ENCODE measurements around the gene PER1. TPM values are rescaled to one million over a fixed set of nuclear protein-coding genes. Genes with fewer than 3 reads are reported as not detected.
A peak's percentile ranks its signal among the peaks of the same experiment; 100 is the strongest.

PER1 gene
- total and polyA plus RNA-seq, 2 of the 8 experiments (the other 6 are each of a cell fraction or from before 2014, with no cell fraction given) = 9.6 to 38.0 TPM

DNA sequence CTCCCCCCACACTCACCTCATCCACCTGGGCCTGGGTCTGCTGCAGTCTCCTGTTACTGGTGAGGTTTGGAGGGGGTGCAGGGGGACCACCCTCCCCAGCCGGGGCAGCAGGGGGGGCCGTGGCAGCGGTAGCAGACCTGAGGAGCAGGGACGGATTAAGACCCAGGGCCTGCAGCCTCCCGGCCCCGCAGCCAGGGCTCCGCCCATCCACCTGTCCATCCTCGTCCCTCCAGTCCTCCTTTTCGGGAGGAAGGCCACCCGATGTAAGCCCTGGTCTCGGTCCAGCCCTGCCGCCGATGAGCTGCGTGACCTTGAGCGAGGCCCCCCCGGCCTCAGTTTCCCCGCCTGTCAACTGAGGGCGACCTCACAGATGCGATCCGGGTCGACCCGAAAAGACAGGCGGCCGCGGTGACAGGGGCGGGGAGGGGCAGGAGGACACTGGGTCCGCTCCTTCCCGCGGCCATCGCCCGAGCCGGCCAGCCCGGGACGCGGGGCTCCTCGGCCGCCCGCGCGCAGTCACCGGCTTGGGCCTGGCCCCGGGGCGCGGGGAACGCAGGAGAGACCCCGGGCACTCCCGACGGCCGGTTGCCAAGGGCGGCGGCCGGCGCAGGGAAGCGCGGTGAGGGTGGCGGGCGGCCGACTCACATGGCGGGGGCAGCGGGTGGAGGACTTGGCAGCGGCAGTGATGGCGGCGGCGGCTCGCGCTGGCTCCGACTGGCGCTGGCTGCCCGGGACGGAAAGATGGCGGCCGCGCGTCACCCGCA lies 10.2 kb upstream of the PER1 start, which contains the start of gene VAMP2 (continued):
- TF ChIP-seq CHD1 (IDR thresholded peaks at IDR 0.05; ENCODE audit: low read depth, low read length) (no peak), RBBP5 (IDR thresholded peaks at IDR 0.05; ENCODE audit: borderline replicate concordance, low read depth, low read length) (peak; percentile 74; the same call in 1 of the 2 replicates), RFX5 (IDR thresholded peaks at IDR 0.05; ENCODE audit: borderline replicate concordance, low read depth, low read length) (no peak), GTF2F1 (IDR thresholded peaks at IDR 0.05; ENCODE audit: borderline replicate concordance, low read depth, low read length) (no peak)
- TF ChIP-seq, protein P1, sequence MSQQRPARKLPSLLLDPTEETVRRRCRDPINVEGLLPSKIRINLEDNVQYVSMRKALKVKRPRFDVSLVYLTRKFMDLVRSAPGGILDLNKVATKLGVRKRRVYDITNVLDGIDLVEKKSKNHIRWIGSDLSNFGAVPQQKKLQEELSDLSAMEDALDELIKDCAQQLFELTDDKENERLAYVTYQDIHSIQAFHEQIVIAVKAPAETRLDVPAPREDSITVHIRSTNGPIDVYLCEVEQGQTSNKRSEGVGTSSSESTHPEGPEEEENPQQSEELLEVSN (IDR thresholded peaks at IDR 0.05) = no peak
- TF ChIP-seq, protein P2, sequence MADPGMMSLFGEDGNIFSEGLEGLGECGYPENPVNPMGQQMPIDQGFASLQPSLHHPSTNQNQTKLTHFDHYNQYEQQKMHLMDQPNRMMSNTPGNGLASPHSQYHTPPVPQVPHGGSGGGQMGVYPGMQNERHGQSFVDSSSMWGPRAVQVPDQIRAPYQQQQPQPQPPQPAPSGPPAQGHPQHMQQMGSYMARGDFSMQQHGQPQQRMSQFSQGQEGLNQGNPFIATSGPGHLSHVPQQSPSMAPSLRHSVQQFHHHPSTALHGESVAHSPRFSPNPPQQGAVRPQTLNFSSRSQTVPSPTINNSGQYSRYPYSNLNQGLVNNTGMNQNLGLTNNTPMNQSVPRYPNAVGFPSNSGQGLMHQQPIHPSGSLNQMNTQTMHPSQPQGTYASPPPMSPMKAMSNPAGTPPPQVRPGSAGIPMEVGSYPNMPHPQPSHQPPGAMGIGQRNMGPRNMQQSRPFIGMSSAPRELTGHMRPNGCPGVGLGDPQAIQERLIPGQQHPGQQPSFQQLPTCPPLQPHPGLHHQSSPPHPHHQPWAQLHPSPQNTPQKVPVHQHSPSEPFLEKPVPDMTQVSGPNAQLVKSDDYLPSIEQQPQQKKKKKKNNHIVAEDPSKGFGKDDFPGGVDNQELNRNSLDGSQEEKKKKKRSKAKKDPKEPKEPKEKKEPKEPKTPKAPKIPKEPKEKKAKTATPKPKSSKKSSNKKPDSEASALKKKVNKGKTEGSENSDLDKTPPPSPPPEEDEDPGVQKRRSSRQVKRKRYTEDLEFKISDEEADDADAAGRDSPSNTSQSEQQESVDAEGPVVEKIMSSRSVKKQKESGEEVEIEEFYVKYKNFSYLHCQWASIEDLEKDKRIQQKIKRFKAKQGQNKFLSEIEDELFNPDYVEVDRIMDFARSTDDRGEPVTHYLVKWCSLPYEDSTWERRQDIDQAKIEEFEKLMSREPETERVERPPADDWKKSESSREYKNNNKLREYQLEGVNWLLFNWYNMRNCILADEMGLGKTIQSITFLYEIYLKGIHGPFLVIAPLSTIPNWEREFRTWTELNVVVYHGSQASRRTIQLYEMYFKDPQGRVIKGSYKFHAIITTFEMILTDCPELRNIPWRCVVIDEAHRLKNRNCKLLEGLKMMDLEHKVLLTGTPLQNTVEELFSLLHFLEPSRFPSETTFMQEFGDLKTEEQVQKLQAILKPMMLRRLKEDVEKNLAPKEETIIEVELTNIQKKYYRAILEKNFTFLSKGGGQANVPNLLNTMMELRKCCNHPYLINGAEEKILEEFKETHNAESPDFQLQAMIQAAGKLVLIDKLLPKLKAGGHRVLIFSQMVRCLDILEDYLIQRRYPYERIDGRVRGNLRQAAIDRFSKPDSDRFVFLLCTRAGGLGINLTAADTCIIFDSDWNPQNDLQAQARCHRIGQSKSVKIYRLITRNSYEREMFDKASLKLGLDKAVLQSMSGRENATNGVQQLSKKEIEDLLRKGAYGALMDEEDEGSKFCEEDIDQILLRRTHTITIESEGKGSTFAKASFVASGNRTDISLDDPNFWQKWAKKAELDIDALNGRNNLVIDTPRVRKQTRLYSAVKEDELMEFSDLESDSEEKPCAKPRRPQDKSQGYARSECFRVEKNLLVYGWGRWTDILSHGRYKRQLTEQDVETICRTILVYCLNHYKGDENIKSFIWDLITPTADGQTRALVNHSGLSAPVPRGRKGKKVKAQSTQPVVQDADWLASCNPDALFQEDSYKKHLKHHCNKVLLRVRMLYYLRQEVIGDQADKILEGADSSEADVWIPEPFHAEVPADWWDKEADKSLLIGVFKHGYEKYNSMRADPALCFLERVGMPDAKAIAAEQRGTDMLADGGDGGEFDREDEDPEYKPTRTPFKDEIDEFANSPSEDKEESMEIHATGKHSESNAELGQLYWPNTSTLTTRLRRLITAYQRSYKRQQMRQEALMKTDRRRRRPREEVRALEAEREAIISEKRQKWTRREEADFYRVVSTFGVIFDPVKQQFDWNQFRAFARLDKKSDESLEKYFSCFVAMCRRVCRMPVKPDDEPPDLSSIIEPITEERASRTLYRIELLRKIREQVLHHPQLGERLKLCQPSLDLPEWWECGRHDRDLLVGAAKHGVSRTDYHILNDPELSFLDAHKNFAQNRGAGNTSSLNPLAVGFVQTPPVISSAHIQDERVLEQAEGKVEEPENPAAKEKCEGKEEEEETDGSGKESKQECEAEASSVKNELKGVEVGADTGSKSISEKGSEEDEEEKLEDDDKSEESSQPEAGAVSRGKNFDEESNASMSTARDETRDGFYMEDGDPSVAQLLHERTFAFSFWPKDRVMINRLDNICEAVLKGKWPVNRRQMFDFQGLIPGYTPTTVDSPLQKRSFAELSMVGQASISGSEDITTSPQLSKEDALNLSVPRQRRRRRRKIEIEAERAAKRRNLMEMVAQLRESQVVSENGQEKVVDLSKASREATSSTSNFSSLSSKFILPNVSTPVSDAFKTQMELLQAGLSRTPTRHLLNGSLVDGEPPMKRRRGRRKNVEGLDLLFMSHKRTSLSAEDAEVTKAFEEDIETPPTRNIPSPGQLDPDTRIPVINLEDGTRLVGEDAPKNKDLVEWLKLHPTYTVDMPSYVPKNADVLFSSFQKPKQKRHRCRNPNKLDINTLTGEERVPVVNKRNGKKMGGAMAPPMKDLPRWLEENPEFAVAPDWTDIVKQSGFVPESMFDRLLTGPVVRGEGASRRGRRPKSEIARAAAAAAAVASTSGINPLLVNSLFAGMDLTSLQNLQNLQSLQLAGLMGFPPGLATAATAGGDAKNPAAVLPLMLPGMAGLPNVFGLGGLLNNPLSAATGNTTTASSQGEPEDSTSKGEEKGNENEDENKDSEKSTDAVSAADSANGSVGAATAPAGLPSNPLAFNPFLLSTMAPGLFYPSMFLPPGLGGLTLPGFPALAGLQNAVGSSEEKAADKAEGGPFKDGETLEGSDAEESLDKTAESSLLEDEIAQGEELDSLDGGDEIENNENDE (IDR thresholded peaks at IDR 0.05; ENCODE audit: insufficient replicate concordance, low read length) = no peak

Measured in H1 (cell line).